ENCODE measurements around the gene CELA3B.

Gene CELA3B

GRCh38 chr1:21956720-21957552 is 19.9 kb upstream of the CELA3B start:
- TF ChIP-seq POLR2AphosphoS5 (IDR thresholded peaks at IDR 0.05; ENCODE audit: low read depth, low read length): no peak

- TF ChIP-seq FOXP2 (optimal IDR thresholded peaks at IDR 0.05; ENCODE audit: borderline replicate concordance, extremely low read depth, extremely low read length, insufficient read depth) (no peak), POLR2AphosphoS5 (IDR thresholded peaks at IDR 0.05; ENCODE audit: low read depth, low read length) (no peak), SIN3A (IDR thresholded peaks at IDR 0.05; ENCODE audit: borderline replicate concordance, insufficient read depth, low read length) (no peak)
Observed at GRCh38 chr1:21961337-21961736, 15.5 kb upstream of the CELA3B start.

- TF ChIP-seq TAF1 (IDR thresholded peaks at IDR 0.05; ENCODE audit: borderline replicate concordance, insufficient read depth, low read length) (no peak), POLR2AphosphoS5 (IDR thresholded peaks at IDR 0.05; ENCODE audit: low read depth, low read length) (no peak), FOXP2 (optimal IDR thresholded peaks at IDR 0.05; ENCODE audit: borderline replicate concordance, extremely low read depth, extremely low read length, insufficient read depth) (no peak), REST (IDR thresholded peaks at IDR 0.05; ENCODE audit: insufficient read depth in 1 of 2, low read depth in 2 of 2, low read length in 2 of 2) (no peak), SIN3A (IDR thresholded peaks at IDR 0.05; ENCODE audit: borderline replicate concordance, insufficient read depth, low read length) (no peak)
Observed at GRCh38 chr1:21961799-21962198, 15.0 kb upstream of the CELA3B start.

- TF ChIP-seq REST (IDR thresholded peaks at IDR 0.05; ENCODE audit: insufficient read depth in 1 of 2, low read depth in 2 of 2, low read length in 2 of 2) (peak in 1 of 2 experiments; percentile 62; a peak in 1 of 4 replicates), POLR2AphosphoS5 (IDR thresholded peaks at IDR 0.05; ENCODE audit: low read depth, low read length) (no peak)
Observed at GRCh38 chr1:21963477-21964217, 13.2 kb upstream of the CELA3B start.

GRCh38 chr1:21966247-21967000 is 10.4 kb upstream of the CELA3B start:
- TF ChIP-seq SIN3A (IDR thresholded peaks at IDR 0.05; ENCODE audit: borderline replicate concordance, insufficient read depth, low read length): no peak
- no peak for TF ChIP-seq TAF1 (IDR thresholded peaks at IDR 0.05; ENCODE audit: borderline replicate concordance, insufficient read depth, low read length)
- no peak for TF ChIP-seq REST (IDR thresholded peaks at IDR 0.05; ENCODE audit: insufficient read depth in 1 of 2, low read depth in 2 of 2, low read length in 2 of 2)

GRCh38 chr1:22001409-22001808 is 24.6 kb downstream of the CELA3B start, which contains the start of gene CELA3A:
CELA3A (plus strand) TSS chr1:22001657; CDS start chr1:22001675, 18 bp downstream.
- TF ChIP-seq FOXP2 (optimal IDR thresholded peaks at IDR 0.05; ENCODE audit: borderline replicate concordance, extremely low read depth, extremely low read length, insufficient read depth): no peak
- TF ChIP-seq SIN3A (IDR thresholded peaks at IDR 0.05; ENCODE audit: borderline replicate concordance, insufficient read depth, low read length): no peak

All from PFSK-1 (cell line).